HG03457 (cell line): Measurements from ENCODE around the gene TSTD2.

Source experiments
- ATAC-seq: cut with Tn5 transposase; IDR thresholded peaks from one replicate; pipeline ENCODE4 v1.9.1; 2021; ENCODE audit warnings: moderate number of reproducible peaks; ENCODE audit not compliant: unreplicated experiment

TSTD2 gene

GRCh38 chr9:97565262-97565661 is 67.9 kb downstream of the TSTD2 start:
- ATAC-seq: no peak

DNA sequence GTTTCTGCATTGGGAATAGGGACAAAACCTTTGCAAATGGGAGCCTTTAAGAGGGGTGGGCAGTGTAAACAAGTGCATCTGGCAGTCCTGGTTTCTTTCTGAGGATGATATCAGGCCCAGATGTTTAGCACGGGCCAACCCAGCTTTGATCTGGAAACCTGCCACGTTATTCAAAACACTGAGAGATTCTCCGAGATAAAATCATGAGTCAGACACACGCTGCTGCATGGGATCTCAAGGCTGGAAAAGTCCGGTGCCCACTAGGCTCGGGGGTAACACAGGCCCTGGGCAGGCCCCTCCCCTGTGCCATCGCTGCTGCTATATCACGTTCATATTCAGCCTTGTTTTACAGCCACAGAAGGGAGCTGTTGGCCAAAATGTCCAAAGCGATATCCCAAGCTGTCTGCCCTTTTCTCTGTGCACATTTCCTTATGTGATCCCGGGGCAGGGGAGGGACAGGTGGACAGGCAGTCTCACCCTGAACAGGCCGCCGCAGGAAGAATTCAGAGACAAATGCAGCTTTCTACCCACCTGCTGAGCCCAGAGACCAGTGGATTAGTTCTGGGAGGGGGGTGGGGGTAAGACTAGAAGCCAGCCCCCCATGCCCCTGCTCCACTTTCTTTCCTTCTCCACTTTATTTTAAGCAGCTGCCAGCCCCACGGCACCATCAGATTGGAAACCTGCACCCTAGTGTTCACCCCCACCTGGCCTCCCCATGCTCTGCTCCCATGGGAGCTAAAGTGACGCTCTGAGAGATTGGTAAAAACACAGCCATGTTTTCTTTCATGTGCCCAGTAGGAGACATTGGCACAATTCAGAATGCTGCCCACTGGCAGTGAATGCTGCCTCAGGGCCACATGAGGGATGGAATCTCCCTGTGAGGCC is 68.6 kb downstream of the TSTD2 start:
- no peak for ATAC-seq

- ATAC-seq: no peak
These were observed 69.6 kb downstream of the TSTD2 start for GRCh38 chr9:97563458-97564135.

- ATAC-seq: no peak
These were observed 70.6 kb downstream of the TSTD2 start for GRCh38 chr9:97562542-97562941.

- no peak for ATAC-seq
These were observed 71.7 kb downstream of the TSTD2 start for GRCh38 chr9:97561501-97561900.

GRCh38 chr9:97560851-97561250 is 72.3 kb downstream of the TSTD2 start:
- no peak for ATAC-seq

DNA sequence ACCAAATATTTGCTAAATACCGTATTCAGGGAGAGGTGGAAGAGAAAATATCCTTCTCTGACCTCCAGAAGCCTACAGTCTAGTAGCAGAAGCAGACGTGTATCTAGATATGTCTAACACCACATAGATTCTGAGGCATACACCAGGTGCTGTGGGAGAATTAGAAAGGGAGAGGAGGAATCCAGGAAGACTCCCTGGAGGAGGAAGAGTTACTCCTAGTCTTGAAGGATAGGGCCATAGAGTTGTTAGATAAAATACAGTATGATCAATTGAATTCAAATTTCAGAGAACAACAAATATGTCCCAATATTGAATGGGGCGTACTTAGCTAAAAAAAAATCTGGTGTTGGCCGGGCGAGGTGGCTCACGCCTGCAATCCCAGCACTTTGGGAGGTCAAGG is 73.0 kb downstream of the TSTD2 start:
- no peak for ATAC-seq

DNA sequence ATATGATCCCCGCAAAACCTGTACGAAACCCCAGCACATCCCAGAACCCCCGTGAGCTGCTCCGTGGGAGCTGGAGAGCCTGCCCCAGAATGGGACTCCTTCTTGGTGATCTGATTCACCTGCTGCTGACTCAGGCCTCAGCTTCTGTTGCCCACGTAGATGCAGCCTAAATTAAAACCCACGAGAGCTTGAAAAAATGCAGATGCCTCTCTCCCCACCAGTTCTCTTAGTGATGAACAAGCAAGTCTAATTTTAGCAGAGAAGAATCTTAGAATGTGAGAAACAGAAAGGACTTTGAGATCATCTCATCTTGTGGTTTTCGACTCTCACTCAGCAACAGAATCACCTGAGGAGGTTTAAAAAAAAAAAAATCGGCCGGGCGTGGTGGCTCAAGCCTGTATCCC is 74.1 kb downstream of the TSTD2 start:
- ATAC-seq: no peak

DNA sequence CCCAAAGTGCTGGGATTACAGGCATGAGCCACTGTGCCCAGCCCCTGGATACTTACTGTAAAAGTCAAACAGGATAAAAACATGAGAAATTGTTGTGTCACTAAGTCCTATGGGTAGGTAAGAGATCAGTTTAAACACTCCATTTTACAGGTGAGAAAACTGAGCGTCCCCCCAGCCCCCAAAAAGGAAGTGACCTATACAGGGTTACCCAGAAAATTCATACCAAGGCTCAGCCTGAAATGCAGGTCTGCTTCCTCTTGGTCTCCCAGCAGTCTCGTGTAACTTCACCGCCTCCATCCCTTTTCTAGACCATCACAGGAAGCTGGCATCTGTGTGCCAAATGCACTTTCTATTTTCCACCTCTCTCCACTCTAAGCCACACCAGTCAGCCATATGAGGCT is 74.5 kb downstream of the TSTD2 start:
- no peak for ATAC-seq

DNA sequence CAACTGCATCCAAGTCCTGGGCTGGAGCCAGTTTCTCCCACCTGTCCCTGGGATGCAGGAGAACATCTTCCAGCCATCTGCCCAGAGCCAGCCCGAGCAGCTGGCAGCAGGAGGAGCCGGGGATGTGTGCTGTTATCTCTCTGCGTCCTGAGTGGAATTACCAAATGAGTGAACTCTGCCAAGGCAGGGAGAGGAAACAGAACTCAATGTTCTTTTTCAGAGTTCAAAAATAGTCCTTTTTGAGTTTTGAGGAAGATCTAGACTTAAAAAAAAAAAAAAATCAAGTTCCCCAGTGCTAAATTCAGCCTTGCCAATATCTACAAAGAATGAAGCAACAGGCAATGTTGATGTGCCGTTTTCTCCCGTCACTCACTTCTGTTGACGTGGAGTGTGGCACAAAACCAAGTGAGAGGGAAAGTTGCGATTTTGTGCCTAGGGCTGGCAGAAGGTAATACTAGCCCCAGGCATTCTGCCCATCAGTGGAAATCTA is 75.5 kb downstream of the TSTD2 start:
- ATAC-seq: no peak

DNA sequence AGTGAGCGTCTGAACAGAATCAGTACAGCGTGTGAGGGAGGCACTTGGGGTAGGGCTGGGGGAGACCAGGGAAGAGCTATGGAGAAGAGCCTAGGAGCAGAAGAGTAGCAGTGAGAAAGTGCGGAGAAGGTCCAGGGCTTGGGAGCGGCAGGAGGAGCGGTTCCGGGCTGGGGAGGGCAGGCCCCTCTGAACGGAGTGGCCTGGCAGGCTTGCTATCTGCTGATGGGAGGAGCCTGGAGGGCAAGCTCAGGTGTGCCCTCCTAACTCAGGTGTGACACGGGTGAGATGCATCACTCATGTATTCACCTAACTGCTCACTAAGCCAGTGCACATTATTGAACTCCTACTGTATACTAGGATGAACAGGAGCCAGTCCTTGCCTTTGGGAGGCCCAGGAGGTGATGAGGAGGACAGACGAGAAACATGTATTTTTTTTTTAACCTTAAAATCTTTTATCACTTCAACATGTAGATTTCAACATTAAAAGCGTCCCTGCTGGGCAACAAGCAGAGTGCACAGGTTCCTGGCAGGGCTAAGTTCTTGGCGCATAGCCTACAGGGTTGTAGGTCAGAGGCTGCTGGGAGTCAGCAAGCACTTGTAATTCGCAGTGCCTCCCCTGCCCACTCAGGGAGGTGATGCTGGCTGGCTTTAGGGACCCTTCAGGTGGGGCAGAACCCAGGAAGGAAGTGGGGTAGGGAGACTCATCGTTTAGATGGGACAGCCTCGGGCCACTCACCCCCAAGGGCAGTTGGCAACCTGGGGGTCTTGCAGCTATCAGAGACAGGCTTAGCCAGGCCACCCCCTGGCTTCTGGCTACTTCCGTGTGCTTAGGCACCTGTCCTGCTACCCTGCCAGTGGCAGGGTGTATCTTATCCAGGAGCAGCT is 76.2 kb downstream of the TSTD2 start:
- ATAC-seq: no peak

GRCh38 chr9:97556036-97556720 is 77.0 kb downstream of the TSTD2 start:
- ATAC-seq: no peak

- no peak for ATAC-seq
These were observed 78.0 kb downstream of the TSTD2 start for GRCh38 chr9:97555164-97555563.

DNA sequence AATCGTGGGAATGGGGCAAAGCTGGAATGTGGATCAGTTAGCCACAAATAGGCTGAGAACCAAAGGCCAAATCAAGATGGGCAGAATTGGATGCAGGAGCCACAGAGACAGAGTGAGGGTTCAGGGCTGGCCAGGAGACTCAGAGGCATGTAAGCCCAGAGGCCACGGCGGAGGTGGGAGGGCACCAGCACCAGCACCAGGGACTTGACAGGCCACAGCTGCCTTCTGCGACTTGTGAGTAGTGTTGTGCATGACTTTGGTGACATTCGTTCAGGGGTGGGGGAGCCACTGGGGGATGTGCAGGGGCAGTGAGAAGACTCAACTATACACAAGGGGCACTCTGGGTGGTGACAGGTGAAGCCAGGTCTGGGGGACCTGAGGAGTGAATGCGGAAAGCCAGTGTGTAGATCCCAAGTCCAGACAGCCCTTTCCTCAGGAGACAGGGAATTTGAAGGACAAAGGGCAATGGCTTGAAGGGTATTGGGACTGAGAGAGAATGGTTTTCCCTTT is 78.5 kb downstream of the TSTD2 start:
- ATAC-seq: no peak

DNA sequence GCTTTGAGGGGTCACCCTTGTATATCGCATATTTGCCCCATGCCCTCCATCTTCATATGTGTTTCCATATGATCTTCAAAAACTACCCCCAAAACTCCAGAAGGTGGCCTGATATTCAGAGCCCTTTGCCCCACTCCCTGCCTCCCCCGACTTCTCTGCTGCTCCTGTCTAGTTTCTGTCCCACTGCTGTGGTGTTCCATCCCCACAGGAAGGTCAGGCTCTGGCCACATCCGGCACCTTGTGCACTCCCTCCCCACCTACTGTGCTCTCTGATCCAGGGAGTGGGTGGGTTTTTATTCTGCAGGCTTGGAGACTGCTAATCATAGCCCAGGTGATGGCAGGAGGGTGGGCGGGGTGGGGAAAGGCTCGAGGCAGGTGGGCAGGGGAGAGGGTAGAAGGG is 79.3 kb downstream of the TSTD2 start:
- ATAC-seq: no peak

- no peak for ATAC-seq
These were observed 80.0 kb downstream of the TSTD2 start for GRCh38 chr9:97553141-97553540.

GRCh38 chr9:97551308-97551707 is 81.9 kb downstream of the TSTD2 start:
- no peak for ATAC-seq

DNA sequence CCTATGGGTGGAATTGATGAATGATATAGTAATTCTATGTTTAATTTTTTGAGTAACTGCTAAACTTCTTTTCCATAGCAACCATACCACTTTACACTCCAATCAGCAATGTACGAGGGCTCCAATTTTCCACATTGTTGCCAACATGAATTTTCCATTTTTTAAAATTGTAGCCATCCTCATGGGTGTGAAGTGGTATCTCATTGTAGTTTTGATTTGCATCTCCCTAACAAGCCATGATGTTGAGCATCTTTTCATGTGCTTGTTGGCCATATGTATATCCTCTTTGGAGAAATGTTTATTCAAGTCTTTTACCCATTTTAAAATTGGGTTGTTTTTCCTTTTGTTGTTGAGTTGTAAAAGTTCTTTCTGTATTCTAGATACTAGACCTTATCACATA is 82.8 kb downstream of the TSTD2 start:
- ATAC-seq: no peak
